ENCODE measurements around the gene CBLB.

CBLB gene

GRCh38 chr3:105899516-105899915 is 30.7 kb upstream of the CBLB start:
- TF ChIP-seq, protein P1, sequence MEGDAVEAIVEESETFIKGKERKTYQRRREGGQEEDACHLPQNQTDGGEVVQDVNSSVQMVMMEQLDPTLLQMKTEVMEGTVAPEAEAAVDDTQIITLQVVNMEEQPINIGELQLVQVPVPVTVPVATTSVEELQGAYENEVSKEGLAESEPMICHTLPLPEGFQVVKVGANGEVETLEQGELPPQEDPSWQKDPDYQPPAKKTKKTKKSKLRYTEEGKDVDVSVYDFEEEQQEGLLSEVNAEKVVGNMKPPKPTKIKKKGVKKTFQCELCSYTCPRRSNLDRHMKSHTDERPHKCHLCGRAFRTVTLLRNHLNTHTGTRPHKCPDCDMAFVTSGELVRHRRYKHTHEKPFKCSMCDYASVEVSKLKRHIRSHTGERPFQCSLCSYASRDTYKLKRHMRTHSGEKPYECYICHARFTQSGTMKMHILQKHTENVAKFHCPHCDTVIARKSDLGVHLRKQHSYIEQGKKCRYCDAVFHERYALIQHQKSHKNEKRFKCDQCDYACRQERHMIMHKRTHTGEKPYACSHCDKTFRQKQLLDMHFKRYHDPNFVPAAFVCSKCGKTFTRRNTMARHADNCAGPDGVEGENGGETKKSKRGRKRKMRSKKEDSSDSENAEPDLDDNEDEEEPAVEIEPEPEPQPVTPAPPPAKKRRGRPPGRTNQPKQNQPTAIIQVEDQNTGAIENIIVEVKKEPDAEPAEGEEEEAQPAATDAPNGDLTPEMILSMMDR (IDR thresholded peaks at IDR 0.05; ENCODE audit: insufficient read depth, low read length, missing control alignments) = no peak
- DNase-seq (ENCODE audit: low read depth, low spot score) = peak; percentile 71
- H3K4me3 ChIP-seq (ENCODE audit: low read depth, low read length) = no peak overlapping the region
- CTCF ChIA-PET = no interaction called here
- POLR2A ChIA-PET = no interaction called here

DNA sequence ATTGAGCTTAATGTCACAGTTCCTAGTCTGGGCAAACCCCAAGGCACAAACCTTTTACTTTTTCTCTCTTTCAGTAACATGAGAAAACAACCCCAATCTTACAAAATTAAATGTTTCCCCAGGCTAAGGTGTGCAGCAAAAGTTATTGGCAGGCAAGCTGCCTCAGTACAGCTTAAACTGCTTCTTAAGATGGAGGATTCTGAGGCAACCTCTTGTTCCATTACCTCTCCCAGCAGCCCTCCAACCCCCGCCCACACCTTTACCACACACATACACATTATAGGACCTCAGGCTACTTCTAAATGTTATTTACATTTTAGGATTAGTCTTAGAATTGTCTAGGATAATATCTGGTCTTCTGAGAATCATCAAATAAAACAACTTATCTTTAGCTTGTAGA is 22.3 kb upstream of the CBLB start:
- TF ChIP-seq, protein P1 (IDR thresholded peaks at IDR 0.05; ENCODE audit: insufficient read depth, low read length, missing control alignments) = no peak
- ChIA-PET CTCF (no interaction called here), POLR2A (no interaction called here)
- no peak overlapping the region for H3K4me3 ChIP-seq (ENCODE audit: low read depth, low read length)
- DNase-seq (ENCODE audit: low read depth, low spot score) = no peak

GRCh38 chr3:105888621-105889579 is 20.1 kb upstream of the CBLB start:
- TF ChIP-seq, protein P1 (IDR thresholded peaks at IDR 0.05; ENCODE audit: insufficient read depth, low read length, missing control alignments) = no peak
- POLR2A ChIA-PET = no interaction called here
- CTCF ChIA-PET = no interaction called here
- H3K4me3 ChIP-seq (ENCODE audit: low read depth, low read length) = no peak overlapping the region
- no peak for DNase-seq (ENCODE audit: low read depth, low spot score)

DNA sequence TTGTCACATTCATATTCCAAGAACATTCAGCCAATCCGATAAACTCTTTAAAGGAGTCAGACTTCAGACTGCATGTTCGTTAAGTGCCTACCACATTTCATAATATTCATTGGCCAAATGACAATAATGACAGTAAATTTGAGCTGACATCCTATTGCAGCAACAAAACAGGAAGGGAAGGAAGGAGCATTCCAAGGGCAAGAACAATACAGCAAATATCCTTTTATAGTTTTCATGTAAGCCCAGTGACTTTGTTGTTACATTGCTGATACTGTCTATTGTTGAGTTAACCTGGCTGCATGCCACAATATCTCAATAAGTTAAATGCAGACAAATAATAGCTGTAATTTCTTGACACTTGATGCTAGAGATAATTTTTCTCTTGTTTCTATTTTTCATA is 16.4 kb upstream of the CBLB start:
- no peak overlapping the region for H3K4me3 ChIP-seq (ENCODE audit: low read depth, low read length)
- TF ChIP-seq, protein P1 (IDR thresholded peaks at IDR 0.05; ENCODE audit: insufficient read depth, low read length, missing control alignments) = no peak
- ChIA-PET CTCF (interaction anchor here (1.1 kb wide), 1 partner anchor 605 kb away, joined by 3 read pairs; no protein-coding TSS in a partner anchor), POLR2A (interaction anchor here (0.6 kb wide), 1 partner anchor 278 kb away, joined by 3 read pairs; no protein-coding TSS in a partner anchor)
- DNase-seq (ENCODE audit: low read depth, low spot score) = no peak

DNA sequence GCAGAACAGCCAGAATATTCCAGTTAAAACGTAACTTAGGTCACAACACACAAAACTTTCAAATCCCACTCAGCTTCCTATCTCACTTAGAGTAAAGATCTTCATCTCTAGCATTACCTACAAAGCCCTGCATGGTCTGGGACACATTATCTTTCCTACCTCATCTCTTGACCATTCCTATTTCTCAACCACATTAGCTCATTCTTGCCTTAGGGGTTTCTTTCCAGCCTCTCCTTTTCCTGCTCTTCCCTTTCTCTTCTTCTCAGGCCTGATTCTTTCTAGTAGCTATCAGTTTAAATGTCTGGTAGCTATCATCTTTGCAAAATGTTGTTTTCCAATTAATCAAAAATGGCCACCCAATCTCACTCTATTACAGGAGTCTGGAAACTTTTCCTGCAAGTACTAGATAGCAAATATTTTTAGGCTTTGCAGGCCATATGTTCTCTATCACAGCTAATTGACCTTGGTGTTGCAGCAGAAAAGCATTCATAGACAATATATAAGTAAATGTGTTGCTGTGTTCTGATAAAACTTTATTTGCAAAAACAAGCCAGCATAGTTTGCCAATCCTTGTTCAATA is 15.1 kb upstream of the CBLB start:
- no peak for DNase-seq (ENCODE audit: low read depth, low spot score)
- CTCF ChIA-PET = interaction anchor here (0.6 to 1.1 kb wide), 2 partner anchors 11 to 288 kb away, joined by 3 read pairs; no protein-coding TSS in a partner anchor
- no peak overlapping the region for H3K4me3 ChIP-seq (ENCODE audit: low read depth, low read length)
- POLR2A ChIA-PET = no interaction called here
- TF ChIP-seq, protein P1 (IDR thresholded peaks at IDR 0.05; ENCODE audit: insufficient read depth, low read length, missing control alignments) = no peak

- H3K4me3 ChIP-seq (ENCODE audit: low read depth, low read length) = no peak overlapping the region
- CTCF ChIA-PET = no interaction called here
- TF ChIP-seq, protein P1 (IDR thresholded peaks at IDR 0.05; ENCODE audit: insufficient read depth, low read length, missing control alignments) = no peak
- DNase-seq (ENCODE audit: low read depth, low spot score) = no peak
- POLR2A ChIA-PET = no interaction called here
Measured at GRCh38 chr3:105880681-105881290, 12.0 kb upstream of the CBLB start.

Data from AG04449 (cell line).